ENCODE measurements around the gene BUD23. TPM values are rescaled to one million over a fixed set of nuclear protein-coding genes. Genes with fewer than 3 reads are reported as not detected.

BUD23 gene
- total and polyA plus RNA-seq, 2 donors (not counting 3 experiments of a cell fraction or from before 2014, with no cell fraction given): 62.1 to 64.6 TPM

GRCh38 chr7:73738220-73738611 lies 54.8 kb downstream of the BUD23 start:
- DNase-seq (ENCODE audit: low read depth, low spot score): peak; percentile 52
- ChIA-PET POLR2A (interaction anchor here (0.6 to 1.1 kb wide), 4 partner anchors 21 to 286 kb away, joined by 3 to 4 read pairs (median 4); partner anchors contain the start of gene BAZ1B), CTCF (interaction anchor here (0.7 to 2.7 kb wide), 12 partner anchors 10 to 182 kb away, joined by 3 to 22 read pairs (median 4); partner anchors contain the start of gene METTL27)
- intact Hi-C loops (cut with micrococcal nuclease): loop anchor here (1.0 kb wide), 2 partner anchors 113 to 117 kb away; no protein-coding TSS in a partner anchor
- Histone ChIP-seq H3K9ac (replicated peaks; ENCODE audit: extremely low read depth, insufficient read depth, low read length) (peak overlapping the region; percentile 63), H2AFZ (ENCODE audit: low read depth, low read length) (peak overlapping the region; percentile 94), H3K4me3 (replicated peaks in 1 of 3; ENCODE audit: insufficient read depth in 1 of 3, low read depth in 1 of 3, low read length in 3 of 3) (peak overlapping the region; percentile 39 to 84 (median 79)), H4K20me1 (replicated peaks; ENCODE audit: control insufficient read depth, extremely low read depth, insufficient read depth, low read length) (no peaks in the 10 kb centered on the region), H3K27ac (ENCODE audit: insufficient read depth, low read depth, low read length) (peak overlapping the region; percentile 23), H3K9me3 (replicated peaks; ENCODE audit: control insufficient read depth, insufficient read depth, low read length) (no peaks in the 10 kb centered on the region), H3K9me1 (replicated peaks; ENCODE audit: control insufficient read depth, extremely low read depth, insufficient read depth, low read length) (no peaks in the 10 kb centered on the region), H3K79me2 (ENCODE audit: control insufficient read depth, insufficient read depth, low read length) (no peaks in the 10 kb centered on the region), H3K4me2 (ENCODE audit: insufficient read depth, low read length) (peak overlapping the region; percentile 76), H3K27me3 (ENCODE audit: control insufficient read depth in 2 of 2, insufficient read depth in 2 of 2, low read length in 2 of 2) (no peaks in the 10 kb centered on the region), H3K4me1 (ENCODE audit: control insufficient read depth, extremely low read depth, insufficient read depth, low read length) (peaks cover 8% of the 10 kb centered on the region), H3K36me3 (ENCODE audit: control insufficient read depth in 2 of 2, extremely low read depth in 1 of 2, insufficient read depth in 2 of 2, low read length in 2 of 2) (no peaks in the 10 kb centered on the region)
- TF ChIP-seq POLR2AphosphoS5 (IDR thresholded peaks at IDR 0.05; ENCODE audit: insufficient read depth, low read depth, low read length) (peak; percentile 16), FOS (IDR thresholded peaks at IDR 0.05; ENCODE audit: borderline replicate concordance, insufficient read depth, low read length) (no peak)
- FAIRE-seq: no peak
- BruUV-seq (replicated peaks): TSS peak; percentile 45
- dilution Hi-C loops (cut with MboI; ENCODE audit: extremely low pct_ligation_motif_present, low sequenced_read_pairs): no loop called here

GRCh38 chr7:73738612-73739386 lies 55.4 kb downstream of the BUD23 start, which contains the start of gene ABHD11:
TSS of gene ABHD11 (minus strand) at chr7:73738802. CDS start at chr7:73738770, 32 bp downstream.
- POLR2A ChIA-PET: interaction anchor here (0.6 to 1.1 kb wide), 5 partner anchors 18 to 286 kb away, joined by 3 to 4 read pairs (median 4); partner anchors contain the start of gene BAZ1B
- H3K4me1 ChIP-seq (ENCODE audit: control insufficient read depth, extremely low read depth, insufficient read depth, low read length): peaks cover 8% of the 10 kb centered on the region
- no TSS peak for BruUV-seq (replicated peaks)

More at GRCh38 chr7:73738612-73739386, 55.4 kb downstream of the BUD23 start, which contains the start of gene ABHD11:
- H3K9me1 ChIP-seq (replicated peaks; ENCODE audit: control insufficient read depth, extremely low read depth, insufficient read depth, low read length): no peaks in the 10 kb centered on the region
- peak within 1 kb of the TSS; percentile 82 for H3K9ac ChIP-seq (replicated peaks; ENCODE audit: extremely low read depth, insufficient read depth, low read length)
- TF ChIP-seq POLR2AphosphoS5 (IDR thresholded peaks at IDR 0.05; ENCODE audit: insufficient read depth, low read depth, low read length) (peak; percentile 38), POLR2A (IDR thresholded peaks at IDR 0.05; ENCODE audit: low read depth, low read length) (peak; percentile 89), GATA2 (IDR thresholded peaks at IDR 0.05; ENCODE audit: insufficient read depth, insufficient read length, low read depth, low read length) (no peak)
- H3K79me2 ChIP-seq (ENCODE audit: control insufficient read depth, insufficient read depth, low read length): no peaks in the 10 kb centered on the region
- peak; percentile 96 for FAIRE-seq
- dilution Hi-C loops (cut with MboI; ENCODE audit: extremely low pct_ligation_motif_present, low sequenced_read_pairs) (no loop called here), intact Hi-C loops (cut with micrococcal nuclease) (loop anchor here (1.0 kb wide), 2 partner anchors 113 to 117 kb away; no protein-coding TSS in a partner anchor)
- H2AFZ ChIP-seq (ENCODE audit: low read depth, low read length): peak within 1 kb of the TSS; percentile 96
- peak within 1 kb of the TSS; percentile 52 to 84 (median 79) for H3K4me3 ChIP-seq (replicated peaks in 1 of 3; ENCODE audit: insufficient read depth in 1 of 3, low read depth in 1 of 3, low read length in 3 of 3)
- DNase-seq (ENCODE audit: low read depth, low spot score): peak; percentile 96
- peak within 1 kb of the TSS; percentile 76 for H3K4me2 ChIP-seq (ENCODE audit: insufficient read depth, low read length)
- CTCF ChIA-PET: interaction anchor here (0.7 to 2.7 kb wide), 13 partner anchors 10 to 182 kb away, joined by 3 to 22 read pairs (median 4); partner anchors contain the start of gene METTL27
- no peaks in the 10 kb centered on the region for H3K36me3 ChIP-seq (ENCODE audit: control insufficient read depth in 2 of 2, extremely low read depth in 1 of 2, insufficient read depth in 2 of 2, low read length in 2 of 2)
- H3K9me3 ChIP-seq (replicated peaks; ENCODE audit: control insufficient read depth, insufficient read depth, low read length): no peaks in the 10 kb centered on the region
- no peaks in the 10 kb centered on the region for H4K20me1 ChIP-seq (replicated peaks; ENCODE audit: control insufficient read depth, extremely low read depth, insufficient read depth, low read length)
- H3K27ac ChIP-seq (ENCODE audit: insufficient read depth, low read depth, low read length): peak within 1 kb of the TSS; percentile 41
- H3K27me3 ChIP-seq (ENCODE audit: control insufficient read depth in 2 of 2, insufficient read depth in 2 of 2, low read length in 2 of 2): no peaks in the 10 kb centered on the region

Data from endothelial cell of umbilical vein (primary cell).